ENCODE measurements around the gene TCEAL1. TPM values are rescaled to one million over a fixed set of nuclear protein-coding genes. Genes with fewer than 3 reads are reported as not detected.

Gene TCEAL1
- total RNA-seq, 2 donors from 2014 or later = 78.1 to 94.0 TPM

- DNase-seq (ENCODE audit: low spot score) = no peak
- H3K9me3 ChIP-seq = no peaks in the 10 kb centered on the region
- H3K4me3 ChIP-seq = no peak overlapping the region
- H3K27me3 ChIP-seq (replicated peaks; ENCODE audit: insufficient read depth) = no peaks in the 10 kb centered on the region
- H3K27ac ChIP-seq = no peak overlapping the region
- TF ChIP-seq POLR2AphosphoS5 (IDR thresholded peaks at IDR 0.05) = no peak
- TF ChIP-seq CTCF (IDR thresholded peaks at IDR 0.05) = no peak
- TF ChIP-seq POLR2A (IDR thresholded peaks at IDR 0.05) = no peak
- WGBS = 87% methylated on average over 5 of the region's 5 CpGs
- no peaks in the 10 kb centered on the region for H3K36me3 ChIP-seq
- H3K4me1 ChIP-seq (replicated peaks) = no peaks in the 10 kb centered on the region
- intact Hi-C loops (cut with DNase I) = no loop called here
These were observed 49.6 kb downstream of the TCEAL1 start for GRCh38 chrX:103678199-103678993.

Other genes with a start within 250 kb of the TCEAL1 start
- gene RAB40A, start 109.5 kb upstream of the TCEAL1 start, total RNA-seq = 10 to 100 TPM in 1 of 2 donors, 1 to 10 TPM in 1; 1.5 to 24.7 TPM
- gene TCEAL4, start 43.5 kb upstream of the TCEAL1 start, total RNA-seq = 100 to 1,000 TPM; 127 to 182 TPM
- gene TCEAL3, start 21.0 kb upstream of the TCEAL1 start, total RNA-seq = 10 to 100 TPM; 75.5 to 92.0 TPM
- gene MORF4L2, start 57.7 kb downstream of the TCEAL1 start, total RNA-seq = 100 to 1,000 TPM; 287 to 313 TPM
- 1 to 10 TPM in 1 of 2 donors, not detected in 1; 7.6 TPM for gene TMEM31, start 81.9 kb downstream of the TCEAL1 start, total RNA-seq
- 10 to 100 TPM in 1 of 2 donors, 1 to 10 TPM in 1; 2.9 to 77.5 TPM for gene PLP1, start 147.9 kb downstream of the TCEAL1 start, total RNA-seq
- 1 to 10 TPM; 2.8 to 4.5 TPM for gene RAB9B, start 203.3 kb downstream of the TCEAL1 start, total RNA-seq